Aorta (tissue), 5 donors: ENCODE measurements around the gene KIFBP. TPM values are rescaled to one million over a fixed set of nuclear protein-coding genes. Genes with fewer than 3 reads are reported as not detected.

Source experiments
- ATAC-seq: fragments of 200-7000 bp; cut with Tn5 transposase; one replicate; pipeline ENCODE4 v1.9.1; 2022; ENCODE audit warnings: moderate library complexity; ENCODE audit not compliant: low FRiP score
- DNase-seq, 2 donors: peaks; one replicate each; pipeline ENCODE4 v3.0.0-alpha.2; 2020
- H3K27ac ChIP-seq, 2 donors: one replicate each; pipeline ENCODE4 v1.5.1; 2013; ENCODE audit warnings: low read length in 2 of 2, mild to moderate bottlenecking in 2 of 2, moderate library complexity in 2 of 2, control low read depth in 1 of 2, inconsistent platforms in 1 of 2, low read depth in 1 of 2
- H3K27me3 ChIP-seq, 2 donors: one replicate each; pipeline ENCODE4 v1.6.1; 2013; ENCODE audit warnings: control low read depth in 1 of 2, low read length in 1 of 2, mild to moderate bottlenecking in 1 of 2, moderate library complexity in 1 of 2; ENCODE audit not compliant: insufficient read depth in 2 of 2, control insufficient read depth in 1 of 2
- H3K36me3 ChIP-seq, 2 donors: one replicate each; pipeline ENCODE4 v1.6.1; 2013; ENCODE audit warnings: control low read depth in 1 of 2, low read length in 1 of 2, mild to moderate bottlenecking in 1 of 2; ENCODE audit not compliant: insufficient read depth in 2 of 2, control insufficient read depth in 1 of 2
- H3K4me1 ChIP-seq, 2 donors: one replicate each; pipeline ENCODE4 v1.6.1; 2013; ENCODE audit warnings: low read length in 2 of 2, control low read depth in 1 of 2, mild to moderate bottlenecking in 1 of 2, moderate library complexity in 1 of 2; ENCODE audit not compliant: insufficient read depth in 2 of 2, control insufficient read depth in 1 of 2
- H3K4me3 ChIP-seq, 2 donors: one replicate each; pipeline ENCODE4 v1.5.1; 2013; ENCODE audit warnings: low read length in 2 of 2, control low read depth in 1 of 2, mild to moderate bottlenecking in 1 of 2
- H3K9me3 ChIP-seq: one replicate; pipeline ENCODE4 v1.6.1; 2013; ENCODE audit warnings: mild to moderate bottlenecking, low read length; ENCODE audit not compliant: control insufficient read depth
- WGBS, 2 donors: extraction: QIAGEN DNeasy Blood & Tissue Kit; methylation state at CpG; one replicate each; pipeline ENCODE4 v1.1.7; 2013; 5-methylcytosine and 5-hydroxymethylcytosine counted together
- intact Hi-C, 2 donors: fragments of 100-400 bp; cut with DNase I; formaldehyde crosslinking; loops; one replicate each; pipeline versions ENCODE4 v1.14.2 to v1.15.0; 2022
- polyA plus RNA-seq, 2 donors: library from polyadenylated mRNA; stranded (reverse); fragments of 200-250 nt; gene quantifications; one replicate each; pipeline ENCODE4 v1.2.3, GENCODE V29; 2013
- total RNA-seq, 2 donors: library from RNA; stranded (reverse); fragmentation: NEBNext Ultra II Directional; extraction: Animal tissue kit (Norgen Biotek cat#: 25700); gene quantifications; one replicate each; pipeline ENCODE4 v1.2.1, GENCODE V29; 2021
- donor health status: healthy with polysubstance abuse.
- donor health status: Bipolar disorder and iron deficiency.
- donor health status: DM: no; HTN: no; CAD: no.
- donor health status: DM: no; HTN: no; CAD: no.
- donor health status: DM: yes; HTN: yes; CAD: no.

The KIFBP gene
- total and polyA plus RNA-seq, 4 donors: 19.0 to 28.4 (median 25.3) TPM

- H3K36me3 ChIP-seq: no peaks in the 10 kb centered on the region
- H3K4me3 ChIP-seq: no peak overlapping the region
- H3K4me1 ChIP-seq: no peaks in the 10 kb centered on the region
- ATAC-seq: no peak
- H3K9me3 ChIP-seq: no peaks in the 10 kb centered on the region
- no peaks in the 10 kb centered on the region for H3K27me3 ChIP-seq
- no peak overlapping the region for H3K27ac ChIP-seq
- 75% methylated on average over 3 of the region's 3 CpGs for WGBS, 2 donors
- DNase-seq: no peak
- intact Hi-C loops: loop anchor here in 1 of 2 donors (2.0 kb wide), 2 partner anchors 31 to 105 kb away; partner anchors contain the start of gene DDX21
Observed at GRCh38 chr10:68987611-68988010, 992 bp upstream of the KIFBP start.

GRCh38 chr10:68989317-68989990 lies 851 bp downstream of the KIFBP start:
- 10 to 12% methylated on average over 22 of the region's 22 CpGs for WGBS, 2 donors
- intact Hi-C loops: loop anchor here in 1 of 2 donors (2.0 kb wide), 2 partner anchors 33 to 103 kb away; partner anchors contain the start of gene DDX21

GRCh38 chr10:68992636-68993440 lies 4.2 kb downstream of the KIFBP start:
- Histone ChIP-seq H3K9me3 (no peaks in the 10 kb centered on the region), H3K4me1 (no peaks in the 10 kb centered on the region), H3K27me3 (no peaks in the 10 kb centered on the region), H3K36me3 (no peaks in the 10 kb centered on the region), H3K27ac (peak overlapping the region in 1 of 2 donors; percentile 83), H3K4me3 (no peak overlapping the region)
- ATAC-seq (peak; percentile 23), DNase-seq (peak; percentile 71 to 84)
- intact Hi-C loops: no loop called here
- WGBS, 2 donors: 0 to 9% methylated on average over 2 of the region's 2 CpGs

More at GRCh38 chr10:68989317-68989990, 851 bp downstream of the KIFBP start:
- Histone ChIP-seq H3K36me3 (no peaks in the 10 kb centered on the region), H3K4me3 (peak overlapping the region; percentile 91 to 96), H3K27ac (peak overlapping the region in 1 of 2 donors; percentile 85), H3K4me1 (no peaks in the 10 kb centered on the region), H3K9me3 (no peaks in the 10 kb centered on the region), H3K27me3 (no peaks in the 10 kb centered on the region)
- peak; percentile 43 for ATAC-seq
- DNase-seq: no peak

GRCh38 chr10:68997211-68997610 lies 8.6 kb downstream of the KIFBP start:
- ATAC-seq (no peak), DNase-seq (no peak)
- H3K36me3 ChIP-seq: peaks cover 0 to 2% of the 10 kb centered on the region in 2 donors
- no peaks in the 10 kb centered on the region for H3K4me1 ChIP-seq
- 88 to 94% methylated on average over 3 of the region's 3 CpGs for WGBS, 2 donors
- intact Hi-C loops: no loop called here
- peak overlapping the region in 1 of 2 donors; percentile 78 for H3K27ac ChIP-seq
- no peaks in the 10 kb centered on the region for H3K27me3 ChIP-seq
- H3K9me3 ChIP-seq: no peaks in the 10 kb centered on the region
- H3K4me3 ChIP-seq: no peak overlapping the region

- Histone ChIP-seq H3K4me3 (no peak overlapping the region), H3K27me3 (no peaks in the 10 kb centered on the region), H3K27ac (no peak overlapping the region), H3K36me3 (peaks cover 3 to 4% of the 10 kb centered on the region in 2 donors), H3K9me3 (no peaks in the 10 kb centered on the region), H3K4me1 (no peaks in the 10 kb centered on the region)
- intact Hi-C loops: loop anchor here in 1 of 2 donors (5.0 kb wide), 1 partner anchor 87 kb away; no protein-coding TSS in a partner anchor
- 3 to 4% methylated on average over 1 of the region's 1 CpG for WGBS, 2 donors
- ATAC-seq (peak; percentile 63), DNase-seq (no peak)
Observed at GRCh38 chr10:69004821-69005220, 16.2 kb downstream of the KIFBP start.

GRCh38 chr10:69005704-69006485 lies 17.3 kb downstream of the KIFBP start:
- 88 to 91% methylated on average over 6 of the region's 6 CpGs for WGBS, 2 donors
- intact Hi-C loops: no loop called here
- DNase-seq: no peak
- peaks cover 2 to 3% of the 10 kb centered on the region in 2 donors for H3K36me3 ChIP-seq
- no peak overlapping the region for H3K27ac ChIP-seq
- H3K27me3 ChIP-seq: no peaks in the 10 kb centered on the region
- no peaks in the 10 kb centered on the region for H3K9me3 ChIP-seq
- H3K4me1 ChIP-seq: no peaks in the 10 kb centered on the region
- no peak for ATAC-seq
- H3K4me3 ChIP-seq: no peak overlapping the region

- no peaks in the 10 kb centered on the region for H3K9me3 ChIP-seq
- peaks cover 2 to 3% of the 10 kb centered on the region in 2 donors for H3K36me3 ChIP-seq
- intact Hi-C loops: no loop called here
- no peak overlapping the region for H3K4me3 ChIP-seq
- H3K27ac ChIP-seq: no peak overlapping the region
- WGBS, 2 donors: 81 to 85% methylated on average over 3 of the region's 3 CpGs
- no peaks in the 10 kb centered on the region for H3K4me1 ChIP-seq
- DNase-seq (no peak), ATAC-seq (no peak)
- H3K27me3 ChIP-seq: no peaks in the 10 kb centered on the region
Observed at GRCh38 chr10:69007260-69007659, 18.7 kb downstream of the KIFBP start.

- intact Hi-C loops: no loop called here
Observed at GRCh38 chr10:69009360-69009759, 20.8 kb downstream of the KIFBP start.

More at GRCh38 chr10:69009360-69009759, 20.8 kb downstream of the KIFBP start:
- Histone ChIP-seq H3K27me3 (no peaks in the 10 kb centered on the region), H3K4me3 (no peak overlapping the region), H3K36me3 (peaks cover 2 to 5% of the 10 kb centered on the region in 2 donors), H3K4me1 (no peaks in the 10 kb centered on the region), H3K27ac (no peak overlapping the region), H3K9me3 (no peaks in the 10 kb centered on the region)
- ATAC-seq: no peak
- no peak for DNase-seq
- WGBS, 2 donors: 54 to 56% methylated on average over 2 of the region's 2 CpGs
